Measurements from ENCODE around the gene SEC14L1.

GRCh38 chr17:77163511-77164280 is 22.9 kb downstream of the SEC14L1 start:
- TF ChIP-seq PRDM10 (tag by site-specific recombination; IDR thresholded peaks at IDR 0.05) (no peak), ZNF274 (IDR thresholded peaks at IDR 0.05; ENCODE audit: low read length) (no peak), ZNF274 (tag by site-specific recombination; IDR thresholded peaks at IDR 0.05; ENCODE audit: borderline replicate concordance) (no peak), CTCF (tag by site-specific recombination; IDR thresholded peaks at IDR 0.05) (no peak), ZBTB21 (tag by site-specific recombination; IDR thresholded peaks at IDR 0.05) (no peak), ZSCAN18 (tag by site-specific recombination; IDR thresholded peaks at IDR 0.05) (no peak), PRDM4 (tag by site-specific recombination; IDR thresholded peaks at IDR 0.05) (no peak), ZNF335 (tag by site-specific recombination; conservative IDR thresholded peaks at IDR 0.05) (no peak)
